Glomerular visceral epithelial cell (primary cell): ENCODE measurements around the gene WDR74.
"Not testable (repeated sequence)": the region's sequence is repeated elsewhere in the genome, so short reads cannot be mapped to it uniquely, and the experiment has no call there.

Experiments used
- DNase-seq: peaks from one replicate; pipeline ENCODE4 v3.0.0-alpha.2; 2016; ENCODE audit errors: extremely low spot score

Gene WDR74

GRCh38 chr11:62860835-62861563, 21.6 kb upstream of the WDR74 start:
- DNase-seq, result no peak

GRCh38 chr11:62859281-62859703, 19.9 kb upstream of the WDR74 start:
- not testable (repeated sequence) for DNase-seq

- no peak for DNase-seq
These were observed 18.8 kb upstream of the WDR74 start for GRCh38 chr11:62858201-62858600.

- DNase-seq, result no peak
These were observed 18.2 kb upstream of the WDR74 start for GRCh38 chr11:62857541-62857982.

DNA sequence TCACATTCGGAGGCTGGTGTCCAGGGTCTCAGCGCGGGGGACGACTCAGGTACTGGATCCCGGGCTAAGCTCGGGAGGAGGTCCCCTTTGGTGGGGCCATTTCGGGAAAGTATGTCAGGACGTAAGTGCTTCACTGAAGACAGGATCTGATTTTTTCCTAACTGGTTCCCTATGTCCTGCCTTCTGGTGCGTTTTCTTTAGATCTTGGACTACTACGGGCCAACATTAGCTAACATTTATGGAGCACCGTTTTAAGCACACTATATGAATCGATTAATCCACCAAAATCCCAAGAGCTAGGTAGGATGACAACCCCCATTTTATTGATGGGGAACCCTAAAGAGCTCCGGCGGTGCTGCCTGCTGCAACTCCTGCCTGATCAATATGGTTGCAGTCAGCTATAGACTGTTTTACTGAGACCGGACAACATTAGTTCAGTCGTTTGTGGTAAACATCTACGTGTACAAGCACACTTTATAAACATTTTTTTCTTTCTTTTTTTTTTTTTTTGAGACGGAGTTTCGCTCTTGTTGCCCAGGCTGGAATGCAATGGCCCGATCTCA, 17.0 kb upstream of the WDR74 start:
- no peak for DNase-seq

GRCh38 chr11:62855571-62856332, 16.4 kb upstream of the WDR74 start:
- peak; percentile 99 for DNase-seq

DNA sequence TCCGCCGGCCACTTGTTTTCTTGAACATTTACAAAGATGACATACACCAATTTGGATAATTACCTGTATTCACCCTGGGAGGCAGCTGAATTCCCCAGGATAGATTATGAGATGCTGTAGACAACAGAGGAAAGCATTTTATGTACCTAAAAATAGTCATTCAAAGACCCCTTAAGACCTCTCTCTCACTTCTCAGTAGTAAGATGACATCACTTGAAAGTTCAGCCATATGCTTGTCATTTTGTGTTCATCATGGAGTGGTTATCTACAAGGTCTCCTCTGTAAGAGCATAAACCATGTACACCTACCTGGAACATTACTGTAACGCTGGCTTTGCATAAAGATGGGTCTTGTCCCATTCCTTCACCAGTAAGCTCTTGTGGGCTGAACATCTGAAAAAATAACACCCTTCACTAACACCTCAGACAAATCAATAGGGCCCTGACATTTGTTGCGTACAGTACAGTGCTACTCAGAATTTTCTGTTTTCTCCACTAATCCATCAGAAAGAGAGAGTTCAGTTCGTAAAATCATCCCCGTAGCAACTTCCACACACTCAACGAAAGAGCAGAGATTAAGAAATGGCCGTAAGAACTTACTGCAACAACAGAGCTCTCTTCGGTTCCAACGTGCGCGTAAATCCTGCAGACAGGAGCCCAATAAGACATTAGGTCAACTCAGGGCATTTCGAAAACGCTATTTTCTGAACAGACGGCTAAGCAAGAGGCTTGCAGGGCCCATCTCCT, 15.6 kb upstream of the WDR74 start:
- no peak for DNase-seq

- no peak for DNase-seq
These were observed 14.8 kb upstream of the WDR74 start for GRCh38 chr11:62854013-62854824.

GRCh38 chr11:62853279-62853965, 14.0 kb upstream of the WDR74 start:
- no peak for DNase-seq

DNA sequence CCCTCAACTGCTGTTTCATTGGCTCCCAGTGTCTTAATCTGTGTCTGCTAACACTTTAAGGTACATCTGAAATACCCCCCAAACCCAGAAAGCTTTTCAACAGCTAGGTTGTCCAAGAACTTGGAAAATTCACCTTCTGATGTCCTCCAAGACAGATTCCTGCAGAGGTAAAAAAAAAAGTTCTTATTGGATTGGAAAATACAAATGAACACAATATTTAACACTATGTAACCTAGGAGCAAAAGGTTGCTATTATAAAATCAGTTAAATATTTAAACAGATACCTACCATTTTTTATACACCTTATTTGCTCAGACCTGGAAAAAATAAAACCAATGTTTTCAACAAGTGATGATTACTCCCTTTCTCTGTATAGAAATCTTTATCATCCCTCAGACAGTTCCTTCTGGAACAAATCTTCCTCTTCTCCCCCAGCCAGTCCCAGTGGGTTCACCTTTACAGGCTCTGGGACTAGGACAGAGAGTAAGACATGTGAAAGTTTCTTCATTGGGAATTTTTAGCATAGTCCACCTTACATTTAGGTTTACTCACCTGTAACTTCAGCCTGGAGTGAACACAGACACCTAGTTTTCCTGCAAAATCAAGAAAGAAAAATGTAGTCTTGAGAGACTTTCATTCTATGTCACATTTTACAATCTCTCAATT, 13.3 kb upstream of the WDR74 start:
- DNase-seq, result no peak

DNA sequence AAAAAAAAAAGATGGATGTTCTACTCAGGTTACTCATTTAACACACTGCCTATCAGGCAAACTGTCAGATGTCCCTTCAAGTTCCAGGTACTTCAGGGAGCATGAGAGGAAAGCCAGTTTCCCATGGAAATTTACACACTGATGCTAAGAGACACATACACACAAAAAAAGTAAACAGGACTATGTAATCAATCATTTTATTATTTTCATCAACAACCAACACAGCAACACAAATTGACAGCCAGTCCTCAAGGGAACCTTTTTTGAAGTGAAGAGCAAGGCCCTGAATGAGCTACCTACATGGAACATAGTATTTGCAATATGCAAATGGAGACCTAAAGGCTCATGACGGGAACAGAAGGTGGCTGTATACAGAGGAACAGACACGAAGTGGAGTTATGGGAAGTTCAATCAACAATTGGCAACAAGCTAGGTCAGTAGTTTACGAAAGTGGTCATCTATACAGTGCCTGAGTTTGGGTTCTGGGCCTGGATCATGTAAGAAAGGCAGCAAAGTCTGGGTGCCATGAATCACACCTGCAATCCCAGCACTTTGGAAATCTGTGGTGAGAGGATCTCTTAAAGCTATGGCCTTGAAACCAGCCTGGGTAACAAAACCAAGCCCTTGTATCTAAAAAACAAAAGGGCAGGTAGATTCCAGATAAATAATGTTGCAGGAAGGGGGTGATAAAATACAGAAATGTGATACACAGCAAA, 12.6 kb upstream of the WDR74 start:
- no peak for DNase-seq

GRCh38 chr11:62850911-62851806, 11.8 kb upstream of the WDR74 start:
- peak; percentile 39 for DNase-seq

DNA sequence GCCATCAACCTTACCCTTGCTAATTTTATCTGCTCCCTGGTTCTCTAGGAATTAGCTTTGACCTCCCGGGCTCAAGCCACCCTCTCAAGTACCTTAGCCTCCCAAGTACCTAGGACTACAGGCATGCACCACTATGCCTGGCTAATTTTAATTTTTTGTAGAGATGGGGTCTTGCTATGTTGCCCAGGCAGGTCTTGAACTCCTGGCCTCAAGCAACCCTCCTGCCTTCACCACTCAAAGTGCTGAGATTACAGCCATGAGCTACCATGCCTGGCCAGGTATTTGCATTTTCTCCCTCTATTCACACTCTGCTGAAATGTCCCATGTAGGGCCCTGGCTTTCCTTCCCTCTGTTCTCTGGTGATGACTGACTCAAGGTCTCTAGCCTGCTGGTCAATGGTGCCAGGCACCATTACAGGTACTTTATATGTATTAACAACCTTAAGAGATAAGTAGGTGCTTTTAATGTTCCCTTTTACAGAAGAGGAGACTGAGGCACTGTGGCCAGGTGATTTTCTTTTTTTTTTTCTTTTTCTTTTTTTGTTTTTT, 8.5 kb upstream of the WDR74 start:
- DNase-seq, result no peak

DNA sequence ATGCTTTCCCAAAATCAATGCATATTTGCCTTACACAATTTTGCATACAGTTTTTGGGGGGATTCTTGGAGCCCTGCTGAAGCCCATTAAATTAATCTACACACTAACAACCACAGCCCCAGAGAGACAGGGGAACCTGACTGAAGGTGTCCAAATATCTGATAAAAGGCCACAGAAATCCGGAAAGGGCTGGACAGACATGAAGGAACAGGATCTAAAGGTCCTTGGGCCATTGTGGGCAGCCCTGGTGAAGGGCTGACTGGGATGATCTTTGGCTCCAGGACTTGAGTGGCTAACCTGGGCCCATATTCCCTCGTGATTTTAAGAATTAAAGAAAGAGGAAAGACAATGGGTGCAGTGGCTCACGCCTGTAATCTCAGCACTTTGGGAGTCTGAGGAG, 6.8 kb upstream of the WDR74 start:
- no peak for DNase-seq

DNA sequence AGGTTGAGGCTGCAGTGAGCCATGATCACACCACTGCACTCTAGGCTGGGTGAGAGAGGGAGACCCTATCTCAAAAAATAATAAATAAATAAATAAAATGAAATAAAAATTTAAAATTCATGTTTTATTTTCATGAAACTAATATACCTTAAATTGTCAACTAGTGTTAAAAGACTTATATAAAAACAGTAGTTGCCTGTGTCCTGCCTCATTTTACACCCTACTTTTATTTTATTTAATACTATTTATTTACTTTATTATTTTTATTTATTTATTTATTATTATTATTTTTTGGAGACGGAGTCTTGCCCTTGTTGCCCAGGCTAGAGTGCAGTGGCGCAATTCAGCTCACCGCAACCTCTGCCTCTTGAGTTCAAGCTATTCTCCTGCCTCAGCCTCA, 4.8 kb upstream of the WDR74 start:
- no peak for DNase-seq

GRCh38 chr11:62843466-62843865, 4.1 kb upstream of the WDR74 start:
- DNase-seq, result no peak

GRCh38 chr11:62842891-62843290, 3.5 kb upstream of the WDR74 start:
- DNase-seq, result not testable (repeated sequence)

DNA sequence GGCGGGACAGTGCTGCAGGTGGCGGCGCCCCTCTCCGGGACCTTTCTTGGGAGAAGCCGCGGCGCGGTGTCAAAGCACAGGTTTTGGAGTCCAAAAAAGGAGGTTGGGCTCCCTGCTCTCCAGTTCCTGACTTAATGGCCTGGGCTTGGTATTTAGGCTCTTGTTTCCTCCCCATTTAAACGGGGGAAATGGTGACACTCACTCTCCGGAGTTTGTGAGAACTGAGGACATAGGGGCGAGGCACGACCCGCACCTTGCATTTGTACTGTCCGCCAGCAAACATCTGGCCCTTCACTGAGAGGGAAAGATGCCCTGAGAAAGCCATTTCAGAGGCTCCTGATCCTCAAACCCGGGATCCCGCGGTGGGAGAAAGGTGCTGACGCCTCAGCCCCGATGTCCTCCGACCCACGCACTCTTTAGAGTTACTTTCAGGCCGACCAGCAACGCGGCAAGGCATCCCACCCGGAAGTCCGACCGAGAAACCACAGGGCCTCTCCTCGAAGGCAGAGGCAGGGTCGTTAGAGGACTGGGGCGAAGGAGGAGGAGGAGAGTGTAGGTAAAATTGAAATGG, 2.9 kb upstream of the WDR74 start:
- DNase-seq, result no peak
